ENCODE results near the gene SLC2A1. TPM values are rescaled to one million over a fixed set of nuclear protein-coding genes. Genes with fewer than 3 reads are reported as not detected.

Gene SLC2A1
- total and polyA plus RNA-seq, 2 of the 13 experiments (the other 11 are each of a cell fraction or from before 2014, with no cell fraction given), result 125 to 423 TPM

GRCh38 chr1:42952303-42953001 is 6.2 kb downstream of the SLC2A1 start (continued):
- TF ChIP-seq ZNF512B (CRISPR knock-in tag; IDR thresholded peaks at IDR 0.05; ENCODE audit: borderline replicate concordance) (no peak), MTF1 (CRISPR knock-in tag; IDR thresholded peaks at IDR 0.05) (no peak), MZF1 (CRISPR knock-in tag; IDR thresholded peaks at IDR 0.05; ENCODE audit: borderline replicate concordance) (no peak), ZSCAN20 (CRISPR knock-in tag; IDR thresholded peaks at IDR 0.05; ENCODE audit: borderline replicate concordance) (no peak), ZNF589 (CRISPR knock-in tag; conservative IDR thresholded peaks at IDR 0.05) (no peak), ASH2L (IDR thresholded peaks at IDR 0.05; ENCODE audit: insufficient read length, low read depth, low read length) (no peak), ZNF547 (CRISPR knock-in tag; IDR thresholded peaks at IDR 0.05) (no peak), SRSF1 (optimal IDR thresholded peaks at IDR 0.05; ENCODE audit: low read depth, low read length) (no peak), RFXAP (CRISPR knock-in tag; IDR thresholded peaks at IDR 0.05; ENCODE audit: borderline replicate concordance) (no peak)

- no TSS peak for BruUV-seq (replicated peaks)
- DNase-seq (ENCODE audit: low spot score), result no peak
- Histone ChIP-seq H3K36me3 (replicated peaks in 1 of 2; ENCODE audit: control insufficient read depth in 1 of 2, insufficient read depth in 2 of 2, low read length in 2 of 2) (peaks cover 49 to 81% of the 10 kb centered on the region in 2 experiments), H3K9me3 (ENCODE audit: low read length) (no peaks in the 10 kb centered on the region), H3K4me1 (ENCODE audit: insufficient read depth, low read length) (peaks cover 95% of the 10 kb centered on the region), H3K27ac (ENCODE audit: extremely low read length, insufficient read depth, low read length) (no peak overlapping the region), H3K27me3 (ENCODE audit: control insufficient read depth in 1 of 2, insufficient read depth in 2 of 2, low read length in 2 of 2) (no peaks in the 10 kb centered on the region), H4K20me1 (ENCODE audit: insufficient read depth, low read length) (peaks cover 98% of the 10 kb centered on the region), H3K9ac (ENCODE audit: insufficient read depth, low read depth, low read length) (no peak overlapping the region), H3K79me2 (ENCODE audit: insufficient read depth, low read length) (peaks cover 93% of the 10 kb centered on the region), H3K4me3 (replicated peaks in 1 of 3; ENCODE audit: insufficient read depth in 1 of 3, low read depth in 2 of 3, low read length in 3 of 3) (peak overlapping the region in 2 of 3 experiments; percentile 61 to 97; a peak in 3 of 6 replicates), H2AFZ (ENCODE audit: low read length) (no peak overlapping the region), H3K4me2 (ENCODE audit: low read depth, low read length) (peak overlapping the region; percentile 93)
- in situ Hi-C loops (cut with HindIII; ENCODE audit: extremely low pct_ligation_motif_present, low pct_unique_long_range_greater_than_20kb) (no loop called here), intact Hi-C loops (cut with micrococcal nuclease; ENCODE audit: unreplicated experiment) (loop anchor here (10.0 kb wide), 1 partner anchor 53 kb away; no protein-coding TSS in a partner anchor)
- POLR2A ChIA-PET, result interaction anchor here (1.1 kb wide), 1 partner anchor 385 kb away, joined by 3 read pairs; no protein-coding TSS in a partner anchor
- FAIRE-seq, result no peak
- 100% methylated on average over 1 of the region's 1 CpG for WGBS (ENCODE audit: low lambda C conversion rate)
- ATAC-seq, result no peak
- TF ChIP-seq ZNF484 (CRISPR knock-in tag; IDR thresholded peaks at IDR 0.05; ENCODE audit: borderline replicate concordance, low read depth), result no peak
- TF ChIP-seq ZMYM3 (CRISPR knock-in tag; IDR thresholded peaks at IDR 0.05), result no peak
- TF ChIP-seq ERF (CRISPR knock-in tag; IDR thresholded peaks at IDR 0.05), result no peak
- no peak for TF ChIP-seq CTCF (CRISPR knock-in tag; IDR thresholded peaks at IDR 0.05)
- no peak for TF ChIP-seq PCBP1 (IDR thresholded peaks at IDR 0.05; ENCODE audit: borderline replicate concordance, low read depth, low read length)
- no peak for TF ChIP-seq GZF1 (CRISPR knock-in tag; IDR thresholded peaks at IDR 0.05)
- no peak for TF ChIP-seq CBFB (CRISPR knock-in tag; IDR thresholded peaks at IDR 0.05)
- no peak for TF ChIP-seq NCOA2 (CRISPR knock-in tag; IDR thresholded peaks at IDR 0.05)
- TF ChIP-seq RAD51 (IDR thresholded peaks at IDR 0.05; ENCODE audit: borderline replicate concordance), result no peak
- CTCF ChIA-PET (ENCODE audit: low intra/inter-chr PET ratio, low total read pairs), result no interaction called here
These were observed 7.1 kb downstream of the SLC2A1 start for GRCh38 chr1:42951588-42951987.
